Neuronal stem cell (in vitro differentiated cells): ENCODE data around the gene MYO9A.
A peak's percentile ranks its signal among the peaks of the same experiment; 100 is the strongest.

Source experiments
- DNase-seq: peaks from one replicate; pipeline ENCODE4 v3.0.0-alpha.2; 2013; ENCODE audit warnings: low spot score
- H2AFZ ChIP-seq: one replicate; pipeline ENCODE4 v1.6.1; 2013; ENCODE audit warnings: mild to moderate bottlenecking, low read length, inconsistent platforms
- H2AK5ac ChIP-seq: 2 replicates; pipeline ENCODE4 v1.6.1; 2013; ENCODE audit warnings: low read depth, mild to moderate bottlenecking, inconsistent platforms, low read length, moderate library complexity, mixed read lengths
- H2BK120ac ChIP-seq: 2 replicates; pipeline ENCODE4 v1.6.1; 2013; ENCODE audit warnings: low read depth, mild to moderate bottlenecking, inconsistent platforms, low read length, moderate library complexity, mixed read lengths
- H2BK12ac ChIP-seq: one replicate; pipeline ENCODE4 v1.6.1; 2013; ENCODE audit warnings: low read length, inconsistent platforms
- H2BK15ac ChIP-seq: 2 replicates; pipeline ENCODE4 v1.6.1; 2013; ENCODE audit warnings: mild to moderate bottlenecking, low read length, inconsistent platforms, mixed read lengths
- H2BK5ac ChIP-seq: one replicate; pipeline ENCODE4 v1.6.1; 2013; ENCODE audit warnings: inconsistent platforms, mild to moderate bottlenecking, low read length, moderate library complexity
- H3K14ac ChIP-seq: one replicate; pipeline ENCODE4 v1.6.1; 2013; ENCODE audit warnings: low read length, inconsistent platforms
- H3K18ac ChIP-seq: 2 replicates; pipeline ENCODE4 v1.6.1; 2013; ENCODE audit warnings: low read length, inconsistent platforms
- H3K23ac ChIP-seq: 2 replicates; pipeline ENCODE4 v1.6.1; 2013; ENCODE audit warnings: low read depth, mild to moderate bottlenecking, mixed read lengths, low read length, inconsistent platforms; ENCODE audit not compliant: poor library complexity
- H3K27ac ChIP-seq: replicated peaks from 3 replicates; pipeline ENCODE4 v1.5.1; 2013; ENCODE audit warnings: low read length, inconsistent platforms
- H3K27me3 ChIP-seq, 3 experiments: 2 replicates each; pipeline ENCODE4 v1.6.1; 2013; ENCODE audit warnings: low read length in 3 of 3, mild to moderate bottlenecking in 2 of 3, inconsistent platforms in 1 of 3, low read depth in 1 of 3, mixed read lengths in 1 of 3, moderate library complexity in 1 of 3; ENCODE audit not compliant: control insufficient read depth in 3 of 3, insufficient read depth in 3 of 3
- H3K36me3 ChIP-seq, 2 donors: replicated peaks in 1 of 2; 2 replicates each; pipeline ENCODE4 v1.6.1; 2013; ENCODE audit warnings: low read length in 2 of 2; ENCODE audit not compliant: control insufficient read depth in 2 of 2, insufficient read depth in 2 of 2
- H3K4ac ChIP-seq: 2 replicates; pipeline ENCODE4 v1.6.1; 2013; ENCODE audit warnings: inconsistent platforms, mild to moderate bottlenecking, low read length, moderate library complexity
- H3K4me1 ChIP-seq, 2 donors: 1 replicate in 1 of 2; 2 replicates in 1 of 2; pipeline ENCODE4 v1.6.1; 2013; ENCODE audit warnings: low read length in 2 of 2, low read depth in 1 of 2; ENCODE audit not compliant: control insufficient read depth in 2 of 2, insufficient read depth in 1 of 2
- H3K4me2 ChIP-seq: one replicate; pipeline ENCODE4 v1.6.1; 2013; ENCODE audit warnings: mild to moderate bottlenecking, low read length, inconsistent platforms; ENCODE audit not compliant: insufficient read depth, poor library complexity, severe bottlenecking
- H3K4me3 ChIP-seq, 2 donors: 2 replicates each; pipeline ENCODE4 v1.5.1; 2013; ENCODE audit warnings: low read length in 2 of 2, mild to moderate bottlenecking in 2 of 2, inconsistent platforms in 1 of 2, moderate library complexity in 1 of 2
- H3K79me1 ChIP-seq: one replicate; pipeline ENCODE4 v1.6.1; 2013; ENCODE audit warnings: low read depth, mild to moderate bottlenecking, inconsistent platforms, low read length, moderate library complexity
- H3K9ac ChIP-seq: one replicate; pipeline ENCODE4 v1.6.1; 2013; ENCODE audit warnings: mild to moderate bottlenecking, low read depth, low read length, inconsistent platforms; ENCODE audit not compliant: poor library complexity
- H3K9me3 ChIP-seq, 2 donors: replicated peaks in 1 of 2; 2 replicates each; pipeline versions ENCODE3 to v1.6.1; 2013; ENCODE audit warnings: low read length in 2 of 2, mild to moderate bottlenecking in 2 of 2, inconsistent platforms in 1 of 2, low read depth in 1 of 2, mixed read lengths in 1 of 2, moderate library complexity in 1 of 2; ENCODE audit not compliant: control insufficient read depth in 2 of 2, insufficient read depth in 1 of 2
- H4K8ac ChIP-seq: one replicate; pipeline ENCODE4 v1.6.1; 2013; ENCODE audit warnings: low read depth, mild to moderate bottlenecking, inconsistent platforms, low read length, moderate library complexity
- H4K91ac ChIP-seq: one replicate; pipeline ENCODE4 v1.6.1; 2013; ENCODE audit warnings: low read length, low read depth, mild to moderate bottlenecking, inconsistent platforms; ENCODE audit not compliant: poor library complexity
- WGBS, 2 donors: extraction: QIAGEN DNeasy Blood & Tissue Kit; methylation state at CpG; one replicate each; pipeline ENCODE4 v1.1.7; 2013; ENCODE audit warnings: missing lambda C conversion rate in 2 of 2, mixed read lengths in 1 of 2; ENCODE audit not compliant: insufficient read length in 2 of 2, insufficient replicate concordance in 1 of 2; ENCODE audit errors: extremely low coverage in 2 of 2; 5-methylcytosine and 5-hydroxymethylcytosine counted together

MYO9A gene

GRCh38 chr15:71807125-71807629 lies 310.8 kb downstream of the MYO9A start:
- H3K4ac ChIP-seq = no peak overlapping the region
- H3K36me3 ChIP-seq = no peaks in the 10 kb centered on the region
- H2AK5ac ChIP-seq = no peak overlapping the region
- peaks cover 16 to 24% of the 10 kb centered on the region in 2 donors for H3K4me1 ChIP-seq
- H2BK120ac ChIP-seq = no peak overlapping the region
- H2BK5ac ChIP-seq = peak overlapping the region; percentile 21
- peak overlapping the region; percentile 30 for H3K4me2 ChIP-seq
- peak overlapping the region; percentile 46 for H3K9ac ChIP-seq
- H3K27ac ChIP-seq = peak overlapping the region; percentile 79
- no peak overlapping the region for H4K91ac ChIP-seq
- peak overlapping the region; percentile 86 for H3K18ac ChIP-seq
- peak overlapping the region; percentile 0 for H2BK15ac ChIP-seq
- no peak overlapping the region for H3K23ac ChIP-seq
- WGBS, 2 donors = no CpG with 5 or more reads among the region's 15 CpGs
- no peak overlapping the region for H3K14ac ChIP-seq
- no peaks in the 10 kb centered on the region for H3K27me3 ChIP-seq
- no peak overlapping the region for H3K4me3 ChIP-seq
- peak overlapping the region; percentile 92 for H2AFZ ChIP-seq
- peak overlapping the region; percentile 7 for H4K8ac ChIP-seq
- H3K9me3 ChIP-seq = no peaks in the 10 kb centered on the region
- peak; percentile 57 for DNase-seq
- no peak overlapping the region for H2BK12ac ChIP-seq
- H3K79me1 ChIP-seq = no peaks in the 10 kb centered on the region

- Histone ChIP-seq H2AFZ (peak overlapping the region; percentile 92), H3K4me1 (peaks cover 16 to 24% of the 10 kb centered on the region in 2 donors), H3K4me2 (no peak overlapping the region), H3K4me3 (no peak overlapping the region), H3K27me3 (no peaks in the 10 kb centered on the region), H3K23ac (no peak overlapping the region), H3K4ac (no peak overlapping the region), H2BK5ac (peak overlapping the region; percentile 21), H2BK15ac (no peak overlapping the region), H3K9me3 (no peaks in the 10 kb centered on the region), H4K8ac (no peak overlapping the region), H2BK120ac (no peak overlapping the region), H2AK5ac (peak overlapping the region; percentile 8), H3K18ac (peak overlapping the region; percentile 12), H2BK12ac (no peak overlapping the region), H3K36me3 (no peaks in the 10 kb centered on the region), H3K9ac (no peak overlapping the region), H4K91ac (no peak overlapping the region), H3K27ac (peak overlapping the region; percentile 79), H3K14ac (no peak overlapping the region), H3K79me1 (no peaks in the 10 kb centered on the region)
- WGBS, 2 donors = no CpG with 5 or more reads among the region's 7 CpGs
- DNase-seq = no peak
These were observed 311.5 kb downstream of the MYO9A start for GRCh38 chr15:71806452-71806931.

- Histone ChIP-seq H3K4me1 (peaks cover 16 to 26% of the 10 kb centered on the region in 2 donors), H3K23ac (no peak overlapping the region), H4K8ac (no peak overlapping the region), H3K4ac (no peak overlapping the region), H3K14ac (no peak overlapping the region), H3K79me1 (no peaks in the 10 kb centered on the region), H3K4me2 (no peak overlapping the region), H2AK5ac (no peak overlapping the region), H2BK12ac (no peak overlapping the region), H3K4me3 (no peak overlapping the region), H3K18ac (no peak overlapping the region), H3K36me3 (no peaks in the 10 kb centered on the region), H3K9ac (peak overlapping the region; percentile 47), H4K91ac (no peak overlapping the region), H2BK5ac (no peak overlapping the region), H2BK120ac (no peak overlapping the region), H3K27me3 (no peaks in the 10 kb centered on the region), H3K9me3 (no peaks in the 10 kb centered on the region), H2BK15ac (no peak overlapping the region), H2AFZ (peak overlapping the region; percentile 37), H3K27ac (no peak overlapping the region)
- no peak for DNase-seq
- no CpG with 5 or more reads among the region's 6 CpGs for WGBS, 2 donors
These were observed 313.1 kb downstream of the MYO9A start for GRCh38 chr15:71804695-71805470.

GRCh38 chr15:71804226-71804625 lies 313.7 kb downstream of the MYO9A start:
- no peak overlapping the region for H3K4me2 ChIP-seq
- no CpG with 5 or more reads among the region's 5 CpGs for WGBS, 2 donors
- no peak overlapping the region for H3K4ac ChIP-seq
- H2BK12ac ChIP-seq = no peak overlapping the region
- no peak overlapping the region for H2AFZ ChIP-seq
- no peak overlapping the region for H2BK15ac ChIP-seq
- H3K23ac ChIP-seq = no peak overlapping the region
- H3K27ac ChIP-seq = no peak overlapping the region
- no peaks in the 10 kb centered on the region for H3K9me3 ChIP-seq
- H3K36me3 ChIP-seq = no peaks in the 10 kb centered on the region
- no peaks in the 10 kb centered on the region for H3K27me3 ChIP-seq
- H2AK5ac ChIP-seq = no peak overlapping the region
- H4K8ac ChIP-seq = no peak overlapping the region
- no peaks in the 10 kb centered on the region for H3K79me1 ChIP-seq
- no peak overlapping the region for H3K18ac ChIP-seq
- no peak overlapping the region for H2BK5ac ChIP-seq
- no peak overlapping the region for H3K14ac ChIP-seq
- H3K4me1 ChIP-seq = peaks cover 16 to 26% of the 10 kb centered on the region in 2 donors
- no peak overlapping the region for H4K91ac ChIP-seq
- H2BK120ac ChIP-seq = no peak overlapping the region
- H3K4me3 ChIP-seq = no peak overlapping the region
- H3K9ac ChIP-seq = no peak overlapping the region
- no peak for DNase-seq
